Uterus (tissue), 4 donors: ENCODE data around the gene RPS6KA2. TPM values are rescaled to one million over a fixed set of nuclear protein-coding genes. Genes with fewer than 3 reads are reported as not detected.
A peak's percentile ranks its signal among the peaks of the same experiment; 100 is the strongest.

ENCODE experiments used
- DNase-seq, 2 donors: peaks; one replicate each; pipeline ENCODE4 v3.0.0-alpha.2; 2019 to 2020
- H3K27ac ChIP-seq, 2 donors: fragments of 200-600 bp; sonication (generic); 1 replicate in 1 of 2; 2 replicates in 1 of 2; pipeline ENCODE4 v1.5.1; 2016 to 2018
- H3K27me3 ChIP-seq, 2 donors: fragments of 200-600 bp; sonication (generic); one replicate each; pipeline ENCODE4 v1.5.1; 2018 to 2019; ENCODE audit warnings: control low read depth in 1 of 2
- H3K36me3 ChIP-seq, 2 donors: fragments of 200-600 bp; sonication (generic); one replicate each; pipeline ENCODE4 v1.5.1; 2019; ENCODE audit warnings: control low read depth in 1 of 2
- H3K4me1 ChIP-seq, 2 donors: fragments of 200-600 bp; sonication (generic); one replicate each; pipeline ENCODE4 v1.5.1; 2018 to 2019; ENCODE audit warnings: control low read depth in 1 of 2
- H3K4me3 ChIP-seq, 2 donors: fragments of 200-600 bp; sonication (generic); 1 replicate in 1 of 2; 2 replicates in 1 of 2; pipeline ENCODE4 v1.5.1; 2018 to 2019; ENCODE audit warnings: mild to moderate bottlenecking in 1 of 2
- H3K9me3 ChIP-seq, 2 donors: fragments of 200-600 bp; sonication (generic); one replicate each; pipeline ENCODE4 v1.5.1; 2019; ENCODE audit warnings: control low read depth in 1 of 2
- CTCF ChIP-seq, 4 experiments: fragments of 200-600 bp in 2 of 4; fragments of 450-650 bp in 2 of 4; sonication (generic) in 2 of 4; IDR thresholded peaks; one replicate each; pipeline ENCODE4 v1.5.1; 2016 to 2019; ENCODE audit warnings: antibody characterized with exemption in 4 of 4, mild to moderate bottlenecking in 2 of 4, moderate library complexity in 1 of 4
- POLR2A ChIP-seq, 2 donors: fragments of 450-650 bp; IDR thresholded peaks; one replicate each; pipeline ENCODE4 v1.6.1; 2016; ENCODE audit warnings: antibody characterized with exemption in 2 of 2, mild to moderate bottlenecking in 1 of 2, moderate library complexity in 1 of 2
- intact Hi-C: fragments of 100-400 bp; cut with DNase I; formaldehyde crosslinking; loops from one replicate; pipeline ENCODE4 v1.15.1; 2023; ENCODE audit warnings: low total_unique reads
- total RNA-seq, 4 donors: library from RNA; depleted of rRNA in 3 of 4; stranded (reverse); fragments of >200 nt in 3 of 4; gene quantifications; one replicate each; pipeline versions ENCODE4 v1.1.0 to v1.2.4, GENCODE V29; 2014 to 2023
- donor health status: DM: yes; HTN: yes; CAD: no.

RPS6KA2 gene
- total RNA-seq, 4 donors from 2014 or later = 34.0 to 78.4 (median 55.8) TPM

DNA sequence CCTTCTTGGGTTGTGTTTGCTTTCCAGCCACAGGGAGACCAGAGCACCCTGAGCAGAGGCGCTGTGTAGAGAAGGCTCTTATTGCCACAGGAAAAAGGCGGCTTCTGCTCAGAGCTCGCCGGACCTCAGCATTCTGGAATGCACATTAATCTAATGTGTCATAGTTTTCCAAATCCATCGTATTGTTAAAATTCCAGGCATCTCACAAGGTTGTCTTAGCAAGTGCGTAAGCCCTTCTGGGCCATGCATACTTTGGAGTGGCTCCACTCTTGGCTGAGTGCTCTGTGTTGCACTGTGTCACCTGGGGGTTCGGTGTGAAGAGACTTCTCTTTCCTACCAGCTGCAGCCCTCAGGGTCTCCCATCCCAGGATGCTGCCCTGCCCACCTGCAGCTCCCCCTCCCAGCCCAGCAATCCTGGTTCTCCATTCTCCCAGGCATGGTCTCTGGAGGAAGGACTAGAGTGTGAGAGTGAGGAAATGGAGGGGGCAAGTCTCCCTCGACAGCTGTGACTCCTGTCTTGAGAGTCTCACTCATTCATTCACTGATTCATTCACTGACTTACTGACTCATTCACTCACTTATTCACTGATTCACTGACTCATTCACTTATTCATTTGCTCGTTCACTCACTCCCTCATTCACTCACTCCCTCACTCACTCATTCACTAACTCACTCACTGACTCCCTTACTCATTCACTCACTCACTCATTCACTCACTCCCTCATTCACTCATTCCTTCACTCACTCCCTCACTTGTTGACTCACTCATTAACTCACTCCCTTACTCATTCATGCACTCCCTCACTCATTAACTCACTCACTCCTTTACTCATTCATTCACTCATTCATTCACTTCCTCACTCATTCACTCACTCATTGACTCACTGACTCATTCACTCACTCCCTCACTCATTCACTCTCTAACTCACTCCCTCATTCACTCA lies 160.6 kb downstream of the RPS6KA2 start:
- intact Hi-C loops = no loop called here
- Histone ChIP-seq H3K27me3 (no peaks in the 10 kb centered on the region), H3K36me3 (no peaks in the 10 kb centered on the region), H3K9me3 (no peaks in the 10 kb centered on the region), H3K4me3 (no peak overlapping the region), H3K27ac (peak overlapping the region; percentile 40 to 63), H3K4me1 (no peaks in the 10 kb centered on the region)
- peak; percentile 13 to 29 for DNase-seq
- no peak for TF ChIP-seq POLR2A (IDR thresholded peaks at IDR 0.05)
- TF ChIP-seq CTCF (IDR thresholded peaks at IDR 0.05) = no peak

DNA sequence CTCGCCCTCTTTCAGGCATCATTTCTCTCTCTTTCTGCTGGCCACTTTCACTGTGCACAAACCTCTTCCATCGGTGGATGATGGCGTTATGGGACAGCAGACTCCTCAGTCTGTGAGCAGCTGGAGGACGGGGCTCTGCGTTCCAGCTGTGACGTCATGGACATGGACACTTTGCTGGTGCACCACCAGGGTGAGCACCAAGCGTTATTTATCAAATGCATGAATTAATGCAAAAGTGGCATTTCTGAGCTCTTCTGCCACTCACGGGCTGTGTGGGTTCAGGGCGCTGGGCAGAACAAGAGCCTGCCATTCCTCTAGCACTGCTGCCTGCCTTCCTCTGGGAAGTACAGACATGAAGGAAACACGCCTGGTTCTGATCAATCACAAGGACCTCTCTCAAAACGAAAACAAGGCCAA lies 161.4 kb downstream of the RPS6KA2 start:
- peak; percentile 46 to 56 for DNase-seq

GRCh38 chr6:166465003-166465399 lies 162.1 kb downstream of the RPS6KA2 start:
- H3K27ac ChIP-seq = no peak overlapping the region
- intact Hi-C loops = no loop called here
- H3K4me3 ChIP-seq = no peak overlapping the region
- TF ChIP-seq CTCF (IDR thresholded peaks at IDR 0.05) (no peak), POLR2A (IDR thresholded peaks at IDR 0.05) (no peak)
- no peak for DNase-seq
- H3K27me3 ChIP-seq = no peaks in the 10 kb centered on the region
- H3K4me1 ChIP-seq = no peaks in the 10 kb centered on the region
- H3K9me3 ChIP-seq = no peaks in the 10 kb centered on the region
- H3K36me3 ChIP-seq = no peaks in the 10 kb centered on the region

More for the DNA sequence above, 161.4 kb downstream of the RPS6KA2 start:
- H3K27me3 ChIP-seq = no peaks in the 10 kb centered on the region
- no peaks in the 10 kb centered on the region for H3K4me1 ChIP-seq
- H3K27ac ChIP-seq = peak overlapping the region; percentile 40 to 63
- intact Hi-C loops = no loop called here
- H3K36me3 ChIP-seq = no peaks in the 10 kb centered on the region
- no peaks in the 10 kb centered on the region for H3K9me3 ChIP-seq
- H3K4me3 ChIP-seq = no peak overlapping the region
- TF ChIP-seq CTCF (IDR thresholded peaks at IDR 0.05) (peak in 2 of 4 experiments; percentile 32 to 34), POLR2A (IDR thresholded peaks at IDR 0.05) (no peak)

GRCh38 chr6:166464068-166465002 lies 162.7 kb downstream of the RPS6KA2 start:
- intact Hi-C loops = no loop called here
- no peak for TF ChIP-seq POLR2A (IDR thresholded peaks at IDR 0.05)
- Histone ChIP-seq H3K27me3 (no peaks in the 10 kb centered on the region), H3K4me1 (no peaks in the 10 kb centered on the region), H3K27ac (no peak overlapping the region), H3K4me3 (no peak overlapping the region), H3K36me3 (no peaks in the 10 kb centered on the region), H3K9me3 (no peaks in the 10 kb centered on the region)
- peak in 1 of 2 donors; percentile 10 for DNase-seq

DNA sequence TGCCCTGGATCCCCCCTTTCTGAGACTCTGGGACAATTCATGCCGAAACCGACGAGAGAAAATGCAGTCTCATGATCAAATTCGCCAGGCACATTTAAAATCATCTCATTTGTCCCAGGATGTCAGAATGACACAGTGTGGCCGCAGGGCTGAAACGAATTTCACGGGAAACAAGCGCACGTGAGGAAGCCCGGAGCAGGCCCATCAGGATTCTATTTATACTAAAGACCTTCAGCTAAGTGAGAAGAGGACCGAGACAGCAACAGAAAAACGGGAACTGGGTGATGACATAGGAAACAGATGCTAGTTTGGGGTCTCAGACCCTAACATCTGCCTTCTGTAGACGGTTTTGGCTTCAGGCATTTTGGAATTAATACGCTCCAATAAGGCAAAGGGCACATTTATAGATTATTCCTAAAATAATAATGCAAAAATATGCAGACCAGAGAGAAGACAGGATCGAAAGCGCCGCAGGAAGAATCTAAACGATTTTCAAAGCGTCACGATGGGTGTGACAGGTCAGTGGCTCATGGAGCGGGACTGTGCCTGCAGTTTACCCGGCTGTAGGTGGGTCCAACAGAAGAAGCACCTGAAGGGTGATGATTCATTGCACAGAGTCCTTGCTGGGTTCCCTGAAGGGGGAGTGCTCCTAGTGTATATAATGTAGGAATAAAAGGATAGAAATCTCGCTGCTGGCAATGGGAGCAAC lies 163.5 kb downstream of the RPS6KA2 start:
- Histone ChIP-seq H3K36me3 (no peaks in the 10 kb centered on the region), H3K4me3 (no peak overlapping the region), H3K9me3 (no peaks in the 10 kb centered on the region), H3K4me1 (no peaks in the 10 kb centered on the region), H3K27ac (no peak overlapping the region), H3K27me3 (no peaks in the 10 kb centered on the region)
- intact Hi-C loops = no loop called here
- no peak for TF ChIP-seq POLR2A (IDR thresholded peaks at IDR 0.05)
- TF ChIP-seq CTCF (IDR thresholded peaks at IDR 0.05) = no peak
- DNase-seq = peak in 1 of 2 donors; percentile 12
